Measurements from ENCODE around the gene RAG2. TPM values are rescaled to one million over a fixed set of nuclear protein-coding genes. Genes with fewer than 3 reads are reported as not detected.

RAG2 gene
- total RNA-seq, 1 experiment from 2014 or later: not detected

- no peak overlapping the region for H3K9ac ChIP-seq (ENCODE audit: extremely low read depth, insufficient read length, low read length)
- DNase-seq: peak; percentile 50
- WGBS (ENCODE audit: extremely low coverage, insufficient read length, low lambda C conversion rate): no CpG with 5 or more reads among the region's 15 CpGs
- H3K23ac ChIP-seq (ENCODE audit: insufficient read length, low read depth, low read length): no peak overlapping the region
- no peak overlapping the region for H2BK20ac ChIP-seq (ENCODE audit: low read depth, low read length, poor library complexity, severe bottlenecking)
- H3K9me3 Mint-ChIP-seq: no peaks in the 10 kb centered on the region
- H3K4me2 ChIP-seq (ENCODE audit: insufficient read depth, insufficient read length, low read length): no peak overlapping the region
- H3K4me1 ChIP-seq (ENCODE audit: insufficient read depth, low read length): no peaks in the 10 kb centered on the region
- no peak overlapping the region for H2AK5ac ChIP-seq (ENCODE audit: insufficient read length, low read length)
- H3K4me3 Mint-ChIP-seq: peak overlapping the region; percentile 53 to 69; a peak in 4 of 5 replicates
- H4K20me1 ChIP-seq (ENCODE audit: control insufficient read depth, insufficient read depth, insufficient read length): no peaks in the 10 kb centered on the region
- H3K36me3 Mint-ChIP-seq (ENCODE audit: insufficient read depth in 1 of 3, low read depth in 3 of 3): 0 out of 7 replicates have a peak, but pooled peaks cover 0 to 3% (median 0%) of the 10 kb centered on the region in 3 experiments
- no peak overlapping the region for H2BK5ac ChIP-seq (ENCODE audit: insufficient read length, low read length)
- peaks cover 7% of the 10 kb centered on the region for H3K27me3 Mint-ChIP-seq (ENCODE audit: low read depth)
- H2BK120ac ChIP-seq (ENCODE audit: low read depth, low read length, poor library complexity, severe bottlenecking): no peak overlapping the region
- no peak overlapping the region for H3K14ac ChIP-seq (ENCODE audit: insufficient read depth, low read length)
- H3K27ac Mint-ChIP-seq: no peak overlapping the region
- H2AFZ ChIP-seq (ENCODE audit: low read length): no peak overlapping the region
- H2BK12ac ChIP-seq (ENCODE audit: insufficient read length, low read depth, low read length): no peak overlapping the region
- H3K4ac ChIP-seq (ENCODE audit: low read depth, low read length): no peak overlapping the region
- no peaks in the 10 kb centered on the region for H3K9me3 ChIP-seq (ENCODE audit: control insufficient read depth, low read depth, low read length)
- H4K5ac ChIP-seq (ENCODE audit: insufficient read length, low read depth, low read length): no peak overlapping the region
- no peak overlapping the region for H3K27ac ChIP-seq (ENCODE audit: insufficient read length, low read depth, low read length)
- no peaks in the 10 kb centered on the region for H3K23me2 ChIP-seq (ENCODE audit: insufficient read length, low read depth, low read length, poor library complexity, severe bottlenecking)
- no peak overlapping the region for H3K18ac ChIP-seq (ENCODE audit: insufficient read length, low read depth, low read length)
- H2BK15ac ChIP-seq (ENCODE audit: low read depth, low read length): no peak overlapping the region
- TF ChIP-seq, protein P1, sequence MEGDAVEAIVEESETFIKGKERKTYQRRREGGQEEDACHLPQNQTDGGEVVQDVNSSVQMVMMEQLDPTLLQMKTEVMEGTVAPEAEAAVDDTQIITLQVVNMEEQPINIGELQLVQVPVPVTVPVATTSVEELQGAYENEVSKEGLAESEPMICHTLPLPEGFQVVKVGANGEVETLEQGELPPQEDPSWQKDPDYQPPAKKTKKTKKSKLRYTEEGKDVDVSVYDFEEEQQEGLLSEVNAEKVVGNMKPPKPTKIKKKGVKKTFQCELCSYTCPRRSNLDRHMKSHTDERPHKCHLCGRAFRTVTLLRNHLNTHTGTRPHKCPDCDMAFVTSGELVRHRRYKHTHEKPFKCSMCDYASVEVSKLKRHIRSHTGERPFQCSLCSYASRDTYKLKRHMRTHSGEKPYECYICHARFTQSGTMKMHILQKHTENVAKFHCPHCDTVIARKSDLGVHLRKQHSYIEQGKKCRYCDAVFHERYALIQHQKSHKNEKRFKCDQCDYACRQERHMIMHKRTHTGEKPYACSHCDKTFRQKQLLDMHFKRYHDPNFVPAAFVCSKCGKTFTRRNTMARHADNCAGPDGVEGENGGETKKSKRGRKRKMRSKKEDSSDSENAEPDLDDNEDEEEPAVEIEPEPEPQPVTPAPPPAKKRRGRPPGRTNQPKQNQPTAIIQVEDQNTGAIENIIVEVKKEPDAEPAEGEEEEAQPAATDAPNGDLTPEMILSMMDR (conservative IDR thresholded peaks at IDR 0.05): peak; percentile 85
- no peaks in the 10 kb centered on the region for H3K79me1 ChIP-seq (ENCODE audit: insufficient read depth, low read depth, low read length, poor library complexity, severe bottlenecking)
- no peak overlapping the region for H3K56ac ChIP-seq (ENCODE audit: insufficient read length, low read depth, low read length)
- peaks cover 8 to 12% of the 10 kb centered on the region in 2 experiments for H3K4me1 Mint-ChIP-seq
- H3T11ph ChIP-seq (ENCODE audit: low read length): no peak overlapping the region
- no peak overlapping the region for H4K8ac ChIP-seq (replicated peaks; ENCODE audit: insufficient read length, low read depth, low read length)
- no peaks in the 10 kb centered on the region for H3K79me2 ChIP-seq (ENCODE audit: insufficient read depth, low read length)
- no peaks in the 10 kb centered on the region for H3K27me3 ChIP-seq (ENCODE audit: insufficient read depth, low read length)
- no peak overlapping the region for H4K91ac ChIP-seq (ENCODE audit: insufficient read length, low read depth, low read length)
Observed at GRCh38 chr11:36564376-36565030, 33.5 kb downstream of the RAG2 start.

Measured in H9 (cell line).